ENCODE measurements around the gene PER1.
A peak's percentile ranks its signal among the peaks of the same experiment; 100 is the strongest.

GRCh38 chr17:8153525-8153956, 1.3 kb upstream of the PER1 start:
- peak; percentile 8; the same call in 1 of the 2 replicates for TF ChIP-seq POLR2A (IDR thresholded peaks at IDR 0.05; ENCODE audit: low read depth, low read length)
- TF ChIP-seq CTCF (conservative IDR thresholded peaks at IDR 0.05; ENCODE audit: low read depth, low read length): no peak
- no peak for TF ChIP-seq RFX5 (IDR thresholded peaks at IDR 0.05; ENCODE audit: low read depth, low read length)
- TF ChIP-seq CEBPB (IDR thresholded peaks at IDR 0.05; ENCODE audit: low read depth, low read length): 0 out of 2 replicates have a peak, but pooled peaks have one; percentile 11
- no peak for TF ChIP-seq RCOR1 (IDR thresholded peaks at IDR 0.05; ENCODE audit: insufficient replicate concordance, low read length)
- peak; percentile 87 for TF ChIP-seq BHLHE40 (IDR thresholded peaks at IDR 0.05; ENCODE audit: low read depth, low read length)
- TF ChIP-seq FOS (IDR thresholded peaks at IDR 0.05; ENCODE audit: low read depth, low read length): peak; percentile 42; the same call in 1 of the 2 replicates
- no peak for TF ChIP-seq RAD21 (IDR thresholded peaks at IDR 0.05; ENCODE audit: low read length)
- TF ChIP-seq, protein P1, sequence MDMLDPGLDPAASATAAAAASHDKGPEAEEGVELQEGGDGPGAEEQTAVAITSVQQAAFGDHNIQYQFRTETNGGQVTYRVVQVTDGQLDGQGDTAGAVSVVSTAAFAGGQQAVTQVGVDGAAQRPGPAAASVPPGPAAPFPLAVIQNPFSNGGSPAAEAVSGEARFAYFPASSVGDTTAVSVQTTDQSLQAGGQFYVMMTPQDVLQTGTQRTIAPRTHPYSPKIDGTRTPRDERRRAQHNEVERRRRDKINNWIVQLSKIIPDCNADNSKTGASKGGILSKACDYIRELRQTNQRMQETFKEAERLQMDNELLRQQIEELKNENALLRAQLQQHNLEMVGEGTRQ (IDR thresholded peaks at IDR 0.05; ENCODE audit: low read depth, low read length): peak; percentile 96
- no peak for TF ChIP-seq SMC3 (IDR thresholded peaks at IDR 0.05; ENCODE audit: low read depth, low read length)

All from IMR-90 (cell line).